ENCODE data around the gene DLST.

DNA sequence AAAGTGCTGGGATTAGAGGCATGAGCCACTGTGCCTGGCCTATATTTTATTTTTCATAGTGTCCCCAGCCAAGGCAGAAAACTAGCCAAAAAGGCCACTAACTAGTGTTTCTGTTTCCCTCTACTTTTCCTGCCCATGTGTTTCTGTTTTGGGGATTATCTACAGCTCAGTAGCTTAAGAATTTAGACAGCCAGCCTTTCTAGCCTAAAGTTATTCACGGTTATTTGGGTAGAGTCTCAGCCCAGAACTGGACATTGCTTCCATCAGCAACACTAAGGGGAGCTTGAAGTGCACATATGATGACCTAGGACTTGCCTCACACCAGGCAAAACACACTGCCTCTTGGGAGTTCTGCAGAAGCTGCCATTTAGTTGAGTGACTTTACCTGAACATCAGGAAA is 23.7 kb upstream of the DLST start:
- TF ChIP-seq, protein P1, sequence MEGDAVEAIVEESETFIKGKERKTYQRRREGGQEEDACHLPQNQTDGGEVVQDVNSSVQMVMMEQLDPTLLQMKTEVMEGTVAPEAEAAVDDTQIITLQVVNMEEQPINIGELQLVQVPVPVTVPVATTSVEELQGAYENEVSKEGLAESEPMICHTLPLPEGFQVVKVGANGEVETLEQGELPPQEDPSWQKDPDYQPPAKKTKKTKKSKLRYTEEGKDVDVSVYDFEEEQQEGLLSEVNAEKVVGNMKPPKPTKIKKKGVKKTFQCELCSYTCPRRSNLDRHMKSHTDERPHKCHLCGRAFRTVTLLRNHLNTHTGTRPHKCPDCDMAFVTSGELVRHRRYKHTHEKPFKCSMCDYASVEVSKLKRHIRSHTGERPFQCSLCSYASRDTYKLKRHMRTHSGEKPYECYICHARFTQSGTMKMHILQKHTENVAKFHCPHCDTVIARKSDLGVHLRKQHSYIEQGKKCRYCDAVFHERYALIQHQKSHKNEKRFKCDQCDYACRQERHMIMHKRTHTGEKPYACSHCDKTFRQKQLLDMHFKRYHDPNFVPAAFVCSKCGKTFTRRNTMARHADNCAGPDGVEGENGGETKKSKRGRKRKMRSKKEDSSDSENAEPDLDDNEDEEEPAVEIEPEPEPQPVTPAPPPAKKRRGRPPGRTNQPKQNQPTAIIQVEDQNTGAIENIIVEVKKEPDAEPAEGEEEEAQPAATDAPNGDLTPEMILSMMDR (IDR thresholded peaks at IDR 0.05) = no peak
- no peak for TF ChIP-seq TCF7L2 (IDR thresholded peaks at IDR 0.05; ENCODE audit: low read depth, low read length)
